Raji (cell line): Measurements from ENCODE around the gene C17orf100.

Experiments used
- POLR2A ChIP-seq: IDR thresholded peaks from 2 replicates; pipeline ENCODE4 v1.6.1; 2011; ENCODE audit warnings: low read depth, low read length, control low read depth; ENCODE audit not compliant: insufficient read depth

Gene C17orf100

GRCh38 chr17:6638046-6638908 is 13.3 kb upstream of the C17orf100 start:
- no peak for TF ChIP-seq POLR2A

GRCh38 chr17:6639014-6639585 is 12.5 kb upstream of the C17orf100 start:
- TF ChIP-seq POLR2A = no peak

- TF ChIP-seq POLR2A = 0 out of 2 replicates have a peak, but pooled peaks have one; percentile 12
These were observed 11.7 kb upstream of the C17orf100 start for GRCh38 chr17:6639586-6640535.

GRCh38 chr17:6640536-6641246 is 10.9 kb upstream of the C17orf100 start, which contains the start of the genes KIAA0753 and TXNDC17:
TSS of gene KIAA0753 (minus strand) at chr17:6640711. CDS start at chr17:6635103, 5,608 bp downstream.
TSS of gene TXNDC17 (plus strand) at chr17:6641060. CDS start at chr17:6641083, 23 bp downstream.
- TF ChIP-seq POLR2A = peak; percentile 96

DNA sequence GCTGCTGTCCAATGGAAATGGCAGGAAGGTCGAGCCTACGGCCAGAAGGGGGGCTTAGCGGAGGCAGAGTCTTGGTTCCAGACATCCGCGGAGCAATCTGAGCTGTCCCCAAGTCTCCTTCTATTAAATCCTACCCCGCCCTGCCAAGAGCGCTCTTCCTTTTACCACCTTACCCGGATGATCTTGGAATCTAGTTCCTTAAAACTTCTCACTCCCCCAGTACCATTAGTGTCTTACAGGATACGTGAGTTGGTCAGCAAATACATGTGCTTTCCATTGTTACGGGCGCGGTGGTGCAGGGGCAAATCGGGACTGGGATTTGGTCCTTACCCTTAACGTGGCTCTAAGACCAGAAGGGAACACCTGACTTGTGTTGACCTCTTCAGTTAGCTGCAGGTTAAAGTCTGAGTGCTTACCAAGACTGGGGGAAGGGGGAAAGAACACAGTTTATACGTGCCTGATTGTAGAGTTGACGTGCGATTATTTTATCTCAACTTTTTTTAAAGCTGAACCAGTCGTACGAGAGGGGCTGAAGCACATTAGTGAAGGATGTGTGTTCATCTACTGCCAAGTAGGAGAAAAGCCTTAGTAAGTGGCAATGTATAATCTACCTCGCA is 10.2 kb upstream of the C17orf100 start:
- TF ChIP-seq POLR2A = no peak

DNA sequence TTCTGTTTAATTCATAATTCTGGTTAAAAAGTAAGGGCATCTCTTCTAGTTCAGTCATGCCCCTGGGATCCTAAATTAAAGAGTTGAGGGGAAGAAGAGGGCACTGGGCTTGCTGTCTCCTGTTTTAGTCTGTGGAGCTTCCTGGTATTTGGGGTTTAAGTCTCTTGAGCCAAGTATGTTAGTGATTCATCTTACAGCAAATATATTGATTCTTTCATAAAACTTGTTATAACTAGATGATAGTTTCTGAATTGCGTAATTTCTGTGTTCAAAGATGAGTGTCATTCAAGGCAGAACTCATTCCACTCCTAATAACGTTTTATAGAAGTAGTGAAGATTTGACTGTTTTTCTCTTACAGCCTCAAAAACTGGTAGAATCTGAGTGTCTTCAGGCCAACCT is 9.0 kb upstream of the C17orf100 start:
- TF ChIP-seq POLR2A = no peak

- no peak for TF ChIP-seq POLR2A
These were observed 8.0 kb upstream of the C17orf100 start for GRCh38 chr17:6643451-6644125.

DNA sequence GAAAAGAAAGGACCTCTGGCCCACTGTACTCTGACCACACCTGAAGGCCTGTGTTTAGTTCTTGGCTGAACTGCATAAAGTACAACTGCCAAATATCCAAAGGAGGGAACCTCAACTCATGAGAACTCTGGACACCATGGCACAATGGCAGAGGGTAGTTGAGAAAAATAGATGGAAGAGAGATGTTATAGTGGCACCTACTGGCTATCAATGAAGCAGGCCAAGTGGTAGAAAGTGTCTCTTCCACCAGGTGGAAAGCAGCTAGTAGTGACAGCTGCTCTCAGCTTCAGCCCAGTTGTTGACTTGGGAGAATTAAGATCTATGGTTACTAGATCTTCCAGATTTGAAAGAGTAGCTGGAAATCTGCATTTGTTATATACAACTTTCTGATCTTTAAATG is 3.4 kb upstream of the C17orf100 start:
- no peak for TF ChIP-seq POLR2A

- no peak for TF ChIP-seq POLR2A
These were observed 424 bp downstream of the C17orf100 start for GRCh38 chr17:6651919-6652452.

GRCh38 chr17:6654841-6655731 is 3.5 kb downstream of the C17orf100 start:
- TF ChIP-seq POLR2A = no peak

GRCh38 chr17:6656797-6657632 is 5.5 kb downstream of the C17orf100 start:
- TF ChIP-seq POLR2A = peak; percentile 37; the same call in 1 of the 2 replicates
